Bronchus fibroblast of lung (primary cell): Measurements from ENCODE around the gene TMF1. TPM values are rescaled to one million over a fixed set of nuclear protein-coding genes. Genes with fewer than 3 reads are reported as not detected.

ENCODE experiments used
- total RNA-seq: library from RNA; depleted of rRNA; stranded (reverse); fragments of >200 nt; gene quantifications from 2 replicates; pipeline ENCODE4 v1.2.3, GENCODE V29; 2015

TMF1 gene, protein sequence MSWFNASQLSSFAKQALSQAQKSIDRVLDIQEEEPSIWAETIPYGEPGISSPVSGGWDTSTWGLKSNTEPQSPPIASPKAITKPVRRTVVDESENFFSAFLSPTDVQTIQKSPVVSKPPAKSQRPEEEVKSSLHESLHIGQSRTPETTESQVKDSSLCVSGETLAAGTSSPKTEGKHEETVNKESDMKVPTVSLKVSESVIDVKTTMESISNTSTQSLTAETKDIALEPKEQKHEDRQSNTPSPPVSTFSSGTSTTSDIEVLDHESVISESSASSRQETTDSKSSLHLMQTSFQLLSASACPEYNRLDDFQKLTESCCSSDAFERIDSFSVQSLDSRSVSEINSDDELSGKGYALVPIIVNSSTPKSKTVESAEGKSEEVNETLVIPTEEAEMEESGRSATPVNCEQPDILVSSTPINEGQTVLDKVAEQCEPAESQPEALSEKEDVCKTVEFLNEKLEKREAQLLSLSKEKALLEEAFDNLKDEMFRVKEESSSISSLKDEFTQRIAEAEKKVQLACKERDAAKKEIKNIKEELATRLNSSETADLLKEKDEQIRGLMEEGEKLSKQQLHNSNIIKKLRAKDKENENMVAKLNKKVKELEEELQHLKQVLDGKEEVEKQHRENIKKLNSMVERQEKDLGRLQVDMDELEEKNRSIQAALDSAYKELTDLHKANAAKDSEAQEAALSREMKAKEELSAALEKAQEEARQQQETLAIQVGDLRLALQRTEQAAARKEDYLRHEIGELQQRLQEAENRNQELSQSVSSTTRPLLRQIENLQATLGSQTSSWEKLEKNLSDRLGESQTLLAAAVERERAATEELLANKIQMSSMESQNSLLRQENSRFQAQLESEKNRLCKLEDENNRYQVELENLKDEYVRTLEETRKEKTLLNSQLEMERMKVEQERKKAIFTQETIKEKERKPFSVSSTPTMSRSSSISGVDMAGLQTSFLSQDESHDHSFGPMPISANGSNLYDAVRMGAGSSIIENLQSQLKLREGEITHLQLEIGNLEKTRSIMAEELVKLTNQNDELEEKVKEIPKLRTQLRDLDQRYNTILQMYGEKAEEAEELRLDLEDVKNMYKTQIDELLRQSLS
- 12.9 and 17.1 TPM in 2 replicates for total RNA-seq

DNA sequence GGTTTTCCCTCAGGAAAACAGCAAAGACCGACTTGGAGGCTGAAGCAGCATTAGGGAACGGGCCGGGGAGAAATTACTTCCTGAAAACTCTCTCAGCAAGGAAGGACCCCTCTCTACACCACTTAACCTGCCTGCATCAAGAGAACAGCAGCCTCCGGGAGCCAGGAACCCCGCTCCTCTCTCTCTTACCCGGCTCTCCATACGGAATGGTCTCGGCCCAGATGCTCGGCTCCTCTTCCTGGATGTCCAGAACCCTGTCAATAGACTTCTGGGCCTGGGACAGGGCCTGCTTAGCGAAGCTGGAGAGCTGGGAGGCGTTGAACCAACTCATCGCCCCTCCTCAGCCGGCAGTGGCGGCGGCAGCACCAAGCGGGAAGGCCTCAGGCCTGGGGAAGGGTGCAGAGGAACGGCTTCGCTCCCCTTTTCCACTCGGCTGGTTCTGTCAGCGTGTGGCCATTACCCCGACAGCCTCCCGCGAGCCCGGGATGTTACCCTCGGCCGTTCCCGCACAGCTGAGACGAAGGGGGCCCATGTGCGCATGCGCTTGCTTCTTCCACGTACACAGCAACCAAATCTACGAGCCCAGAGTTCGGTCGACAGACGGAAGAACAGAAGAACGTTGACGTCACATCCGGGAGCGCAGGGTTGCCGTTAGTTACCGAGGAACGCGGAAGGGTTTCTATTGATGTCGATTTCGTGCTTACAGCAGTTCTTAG lies at the start of gene TMF1:
Gene TMF1 (minus strand): TSS at position 578 of the 716 bp plus-strand sequence. CDS start 247 bp downstream, at position 331.

DNA sequence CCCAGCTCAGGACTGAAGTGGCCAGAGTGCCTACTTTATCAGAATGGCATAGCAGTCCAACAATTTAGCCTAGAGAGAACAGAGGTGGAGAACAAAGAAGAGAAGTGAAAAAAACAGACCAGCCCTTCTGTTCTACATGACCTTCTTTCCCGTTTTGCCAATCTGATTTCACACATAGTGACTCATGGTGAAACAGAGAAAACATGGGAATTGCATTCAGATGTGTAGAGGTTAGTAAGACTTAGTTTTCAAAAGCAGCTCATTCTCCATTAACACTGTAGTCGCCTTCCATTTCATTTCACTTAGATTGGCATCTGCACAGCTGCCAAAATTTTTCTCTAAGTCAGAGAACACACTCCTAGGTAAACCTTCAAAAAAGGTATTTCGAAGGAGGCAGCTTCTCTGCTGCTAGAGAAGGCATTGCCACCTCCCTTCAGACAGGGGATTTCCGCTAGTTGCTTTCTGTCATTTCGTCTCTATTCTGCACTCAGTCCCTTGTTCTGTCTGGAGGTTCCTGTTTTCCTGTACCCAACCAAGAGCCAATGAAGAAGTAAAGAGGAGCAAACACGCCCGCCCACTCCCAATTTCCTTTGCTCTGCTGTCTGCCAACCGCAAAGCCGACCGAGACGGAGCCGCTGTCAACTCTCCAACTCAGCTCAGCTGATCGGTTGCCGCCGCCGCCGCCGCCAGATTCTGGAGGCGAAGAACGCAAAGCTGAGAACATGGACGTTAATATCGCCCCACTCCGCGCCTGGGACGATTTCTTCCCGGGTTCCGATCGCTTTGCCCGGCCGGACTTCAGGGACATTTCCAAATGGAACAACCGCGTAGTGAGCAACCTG lies 32.4 kb upstream of the TMF1 start, which contains the start of gene ARL6IP5:
Gene ARL6IP5 (plus strand): TSS at position 612 of the 842 bp plus-strand sequence. CDS start 111 bp downstream, at position 723.

DNA sequence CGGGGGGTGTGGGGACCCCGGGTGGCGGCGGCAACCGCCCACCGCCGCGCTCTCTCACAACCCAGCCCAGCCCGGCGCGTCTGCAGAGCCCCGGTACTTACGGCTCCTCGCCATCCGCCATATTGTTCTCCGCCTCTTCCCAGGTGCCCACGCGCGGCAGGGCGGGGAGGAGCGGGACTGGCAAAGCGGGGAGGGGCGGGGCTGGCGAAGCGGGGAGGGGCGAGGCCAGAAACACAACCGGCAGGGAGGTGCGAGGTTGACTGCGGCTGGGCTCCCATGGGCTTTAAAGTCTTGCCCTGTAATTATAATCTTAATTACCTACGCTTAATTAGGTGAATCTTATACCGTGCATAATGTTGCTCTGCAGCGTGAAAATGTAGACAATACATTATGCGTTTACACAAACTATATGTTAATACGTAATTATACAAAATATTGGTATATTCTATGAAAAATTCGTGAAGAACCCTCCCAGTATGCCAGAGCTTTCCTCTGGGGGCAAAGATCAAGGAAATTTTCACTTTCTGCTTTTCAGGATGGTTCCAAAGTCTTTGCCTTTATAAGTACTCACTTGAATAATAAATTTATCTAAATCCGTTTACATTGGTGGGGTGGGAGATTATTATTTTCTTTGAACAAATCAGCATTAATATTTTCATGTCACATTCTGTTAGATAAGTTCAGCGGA lies 28.2 kb upstream of the TMF1 start, which contains the start of gene UBA3:
Gene UBA3 (minus strand): TSS at position 133 of the 688 bp plus-strand sequence. CDS start 12 bp downstream, at position 121.

DNA sequence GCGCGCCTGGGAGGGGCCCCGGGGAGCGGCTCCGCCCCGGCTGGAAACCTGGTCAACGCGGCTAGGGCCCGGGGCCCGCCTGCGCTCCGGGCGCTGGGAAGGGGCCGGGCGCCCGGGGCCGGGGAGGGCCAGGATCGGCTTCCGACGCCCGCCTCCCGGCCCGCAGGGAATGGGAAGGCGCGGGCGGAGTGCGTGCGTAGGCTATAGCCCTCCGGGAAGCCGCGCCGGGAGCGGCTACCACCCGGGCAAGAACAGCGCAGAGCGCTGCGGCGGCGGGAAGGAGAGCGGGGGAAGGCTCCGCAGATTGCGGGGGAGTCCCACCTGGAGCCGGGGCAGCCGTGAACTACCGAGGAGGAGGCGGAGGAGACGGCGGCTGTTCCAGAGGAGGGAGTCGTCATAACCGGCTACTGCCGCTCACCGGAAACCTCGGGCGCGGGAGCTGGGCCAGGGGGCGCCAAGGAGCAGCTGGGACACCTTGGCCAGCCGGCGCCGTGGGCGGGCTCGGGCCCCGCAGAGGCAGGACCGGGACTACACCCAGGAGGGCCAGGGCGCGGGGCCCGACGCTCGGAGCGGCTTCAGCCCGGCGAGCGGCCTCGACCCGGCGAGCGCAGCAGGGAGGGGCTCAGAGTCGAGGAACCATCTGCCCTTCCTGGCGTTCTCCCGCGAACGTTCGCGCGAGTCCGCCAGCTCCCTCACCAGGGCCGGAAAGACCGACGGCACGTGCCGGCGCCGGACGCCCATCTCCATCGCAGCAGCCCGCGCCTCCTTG lies 38.7 kb downstream of the TMF1 start, which contains the start of gene EOGT:
Gene EOGT (minus strand): TSS at position 432 of the 769 bp plus-strand sequence. CDS start 3,838 bp downstream, outside the sequence.

Other genes starting within 250 kb of the TMF1 start
- not detected in 2 replicates for gene TAFA4, start 119.8 kb downstream of the TMF1 start, total RNA-seq
- 19.0 and 23.5 TPM in 2 replicates for gene EOGT, start 38.6 kb downstream of the TMF1 start, total RNA-seq
- gene UBA3, start 28.0 kb upstream of the TMF1 start, total RNA-seq, result 50.4 and 53.1 TPM in 2 replicates
- 156 and 158 TPM in 2 replicates for gene ARL6IP5, start 32.6 kb upstream of the TMF1 start, total RNA-seq
- gene LMOD3, start 70.3 kb upstream of the TMF1 start, total RNA-seq, result not detected in 2 replicates